Gastroesophageal sphincter (tissue), 4 donors: ENCODE data around the gene DSP. TPM values are rescaled to one million over a fixed set of nuclear protein-coding genes. Genes with fewer than 3 reads are reported as not detected.

Experiments used
- ATAC-seq: fragments of 150-250 bp; one replicate; pipeline ENCODE4 v1.9.1; 2016; ENCODE audit warnings: mild to moderate bottlenecking, moderate library complexity
- H3K27ac ChIP-seq, 4 donors: fragments of 200-600 bp; sonication (generic) in 3 of 4; 1 replicate in 3 of 4; 2 replicates in 1 of 4; pipeline ENCODE4 v1.5.1; 2016 to 2019
- H3K27me3 ChIP-seq: fragments of 200-600 bp; sonication (generic); one replicate; pipeline ENCODE4 v1.5.1; 2019
- H3K36me3 ChIP-seq, 2 donors: fragments of 200-600 bp; sonication (generic); one replicate each; pipeline ENCODE4 v1.5.1; 2019; ENCODE audit warnings: control low read depth in 1 of 2
- H3K4me1 ChIP-seq, 3 donors: fragments of 200-600 bp; sonication (generic); 1 replicate in 2 of 3; 2 replicates in 1 of 3; pipeline ENCODE4 v1.5.1; 2016 to 2019; ENCODE audit warnings: control low read depth in 2 of 3
- H3K4me3 ChIP-seq, 2 donors: fragments of 200-600 bp; sonication (generic); one replicate each; pipeline ENCODE4 v1.5.1; 2019; ENCODE audit warnings: mild to moderate bottlenecking in 1 of 2, moderate library complexity in 1 of 2
- H3K9me3 ChIP-seq, 3 donors: fragments of 200-600 bp; sonication (generic); one replicate each; pipeline ENCODE4 v1.5.1; 2017 to 2019; ENCODE audit warnings: control low read depth in 2 of 3
- EP300 ChIP-seq: sonication (generic); formaldehyde crosslinking; IDR thresholded peaks from one replicate; pipeline ENCODE4 v1.6.1; 2017; ENCODE audit warnings: antibody characterized with exemption, mild to moderate bottlenecking
- POLR2A ChIP-seq, 2 donors: fragments of 450-650 bp; IDR thresholded peaks; one replicate each; pipeline ENCODE4 v1.6.1; 2017; ENCODE audit warnings: antibody characterized with exemption in 2 of 2, mild to moderate bottlenecking in 2 of 2, moderate library complexity in 1 of 2
- POLR2AphosphoS5 ChIP-seq: sonication (generic); formaldehyde crosslinking; IDR thresholded peaks from one replicate; pipeline ENCODE4 v1.6.1; 2017; ENCODE audit warnings: antibody characterized with exemption
- WGBS, 2 donors: methylation state at CpG; one replicate each; pipeline ENCODE4 v1.1.5; 2018; ENCODE audit warnings: low coverage in 1 of 2; 5-methylcytosine and 5-hydroxymethylcytosine counted together
- total RNA-seq, 4 donors: library from RNA; depleted of rRNA; stranded (reverse); fragments of >200 nt; gene quantifications; one replicate each; pipeline ENCODE4 v1.1.0, GENCODE V29; 2016
- TF ChIP-seq, protein P1 (sequence below), 4 experiments: fragments of 200-600 bp in 2 of 4; fragments of 450-650 bp in 2 of 4; sonication (generic) in 1 of 4; IDR thresholded peaks; one replicate each; pipeline ENCODE4 v1.5.1; 2017 to 2019; ENCODE audit warnings: antibody characterized with exemption in 4 of 4, mild to moderate bottlenecking in 2 of 4, moderate library complexity in 2 of 4

The DSP gene
- total RNA-seq, 4 donors from 2014 or later, result 5.8 to 41.7 (median 7.6) TPM

DNA sequence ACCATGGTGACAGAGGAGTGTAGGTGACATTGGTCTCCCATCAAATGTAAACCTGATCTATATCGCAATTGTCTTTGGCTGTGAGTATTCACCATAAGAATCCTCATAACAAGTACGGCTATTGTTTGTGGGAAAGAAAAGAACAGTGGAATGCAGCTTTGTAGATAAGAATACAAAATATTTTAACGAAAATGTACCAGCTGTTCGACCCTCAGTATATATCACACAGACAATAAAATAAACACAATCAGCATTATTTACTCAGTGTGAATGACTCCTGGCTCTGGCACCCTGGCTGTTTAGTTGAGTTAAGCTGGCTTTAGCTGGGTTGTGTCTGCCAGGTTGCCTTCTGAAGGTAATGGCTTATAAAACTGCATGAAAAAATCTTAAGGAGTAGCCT is 91.9 kb downstream of the DSP start:
- Histone ChIP-seq H3K27ac (no peak overlapping the region), H3K27me3 (peaks cover 13% of the 10 kb centered on the region), H3K4me3 (no peak overlapping the region), H3K9me3 (no peaks in the 10 kb centered on the region), H3K36me3 (no peaks in the 10 kb centered on the region), H3K4me1 (no peaks in the 10 kb centered on the region)
- TF ChIP-seq, protein P1, sequence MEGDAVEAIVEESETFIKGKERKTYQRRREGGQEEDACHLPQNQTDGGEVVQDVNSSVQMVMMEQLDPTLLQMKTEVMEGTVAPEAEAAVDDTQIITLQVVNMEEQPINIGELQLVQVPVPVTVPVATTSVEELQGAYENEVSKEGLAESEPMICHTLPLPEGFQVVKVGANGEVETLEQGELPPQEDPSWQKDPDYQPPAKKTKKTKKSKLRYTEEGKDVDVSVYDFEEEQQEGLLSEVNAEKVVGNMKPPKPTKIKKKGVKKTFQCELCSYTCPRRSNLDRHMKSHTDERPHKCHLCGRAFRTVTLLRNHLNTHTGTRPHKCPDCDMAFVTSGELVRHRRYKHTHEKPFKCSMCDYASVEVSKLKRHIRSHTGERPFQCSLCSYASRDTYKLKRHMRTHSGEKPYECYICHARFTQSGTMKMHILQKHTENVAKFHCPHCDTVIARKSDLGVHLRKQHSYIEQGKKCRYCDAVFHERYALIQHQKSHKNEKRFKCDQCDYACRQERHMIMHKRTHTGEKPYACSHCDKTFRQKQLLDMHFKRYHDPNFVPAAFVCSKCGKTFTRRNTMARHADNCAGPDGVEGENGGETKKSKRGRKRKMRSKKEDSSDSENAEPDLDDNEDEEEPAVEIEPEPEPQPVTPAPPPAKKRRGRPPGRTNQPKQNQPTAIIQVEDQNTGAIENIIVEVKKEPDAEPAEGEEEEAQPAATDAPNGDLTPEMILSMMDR (IDR thresholded peaks at IDR 0.05), result no peak
- WGBS, 2 donors, result 36 to 40% methylated on average over 4 of the region's 4 CpGs
- ATAC-seq, result no peak

DNA sequence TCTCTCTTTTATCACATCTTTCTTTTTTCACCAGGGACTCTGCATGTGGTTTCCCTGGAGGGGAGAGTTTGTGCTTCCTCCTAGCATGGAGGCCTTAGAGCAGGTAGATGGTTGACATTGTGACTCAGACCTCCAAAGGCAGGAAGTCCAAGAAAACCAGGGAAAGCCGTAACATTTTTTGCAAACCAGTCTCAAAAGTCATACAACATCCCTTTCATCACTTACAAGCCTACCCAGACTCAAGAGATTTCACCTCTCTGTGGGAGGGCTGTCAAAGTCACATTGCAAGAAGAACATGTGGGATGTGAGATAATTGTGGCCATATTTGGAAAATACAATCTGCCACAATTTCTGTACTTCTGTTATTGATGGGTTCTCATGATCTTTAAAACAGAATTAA is 94.7 kb downstream of the DSP start:
- no peak for ATAC-seq
- Histone ChIP-seq H3K27me3 (peaks cover under 1% of the 10 kb centered on the region), H3K36me3 (no peaks in the 10 kb centered on the region), H3K27ac (no peak overlapping the region), H3K4me3 (no peak overlapping the region), H3K4me1 (no peaks in the 10 kb centered on the region), H3K9me3 (no peaks in the 10 kb centered on the region)
- 88% methylated on average over 1 of the region's 1 CpG; no CpG with 5 or more reads in 1 of the 2 donors for WGBS, 2 donors
- no peak for TF ChIP-seq EP300
- no peak for TF ChIP-seq POLR2A (IDR thresholded peaks at IDR 0.05)
- TF ChIP-seq, protein P1 (IDR thresholded peaks at IDR 0.05), result no peak
- no peak for TF ChIP-seq POLR2AphosphoS5

Other genes with a start within 250 kb of the DSP start
- 10 to 100 TPM; 34.2 to 61.4 (median 46.0) TPM for gene SSR1, start 228.5 kb upstream of the DSP start, total RNA-seq
- not detected for gene CAGE1, start 151.9 kb upstream of the DSP start, total RNA-seq
- gene RIOK1, start 151.9 kb upstream of the DSP start, total RNA-seq, result 10 to 100 TPM; 11.1 to 21.0 (median 13.5) TPM
- gene SNRNP48, start 48.5 kb downstream of the DSP start, total RNA-seq, result 10 to 100 TPM; 11.4 to 18.9 (median 13.9) TPM
- gene BMP6, start 184.4 kb downstream of the DSP start, total RNA-seq, result 10 to 100 TPM in 1 of 4 donors, 1 to 10 TPM in 3; 1.4 to 16.1 (median 6.0) TPM